Stomach smooth muscle (tissue), 2 donors: ENCODE measurements around the gene GTF2H3.
"Not testable (repeated sequence)": the region's sequence is repeated elsewhere in the genome, so short reads cannot be mapped to it uniquely, and the experiment has no call there.

Experiments
- H3K27ac ChIP-seq: one replicate; pipeline ENCODE4 v1.7.0; 2013; ENCODE audit warnings: mild to moderate bottlenecking, low read length, inconsistent platforms
- H3K27me3 ChIP-seq, 2 donors: one replicate each; pipeline ENCODE4 v1.7.0; 2013; ENCODE audit warnings: low read length in 2 of 2; ENCODE audit not compliant: insufficient read depth in 2 of 2, control insufficient read depth in 1 of 2
- H3K36me3 ChIP-seq, 2 donors: one replicate each; pipeline ENCODE4 v1.7.0; 2013; ENCODE audit warnings: low read length in 2 of 2; ENCODE audit not compliant: control insufficient read depth in 2 of 2, insufficient read depth in 2 of 2
- H3K4me1 ChIP-seq: one replicate; pipeline ENCODE4 v1.7.0; 2013; ENCODE audit warnings: low read length; ENCODE audit not compliant: control insufficient read depth, insufficient read depth
- H3K4me3 ChIP-seq, 2 donors: one replicate each; pipeline ENCODE4 v1.7.0; 2013; ENCODE audit warnings: low read length in 2 of 2
- H3K9ac ChIP-seq, 2 donors: one replicate each; pipeline ENCODE4 v1.7.0; 2013; ENCODE audit warnings: low read length in 2 of 2, mild to moderate bottlenecking in 1 of 2
- H3K9me3 ChIP-seq, 2 donors: one replicate each; pipeline ENCODE4 v1.7.0; 2013; ENCODE audit warnings: low read length in 2 of 2; ENCODE audit not compliant: control insufficient read depth in 2 of 2
- donor health status: healthy.
- donor health status: Pancreatic carcinoma.

GTF2H3 gene

DNA sequence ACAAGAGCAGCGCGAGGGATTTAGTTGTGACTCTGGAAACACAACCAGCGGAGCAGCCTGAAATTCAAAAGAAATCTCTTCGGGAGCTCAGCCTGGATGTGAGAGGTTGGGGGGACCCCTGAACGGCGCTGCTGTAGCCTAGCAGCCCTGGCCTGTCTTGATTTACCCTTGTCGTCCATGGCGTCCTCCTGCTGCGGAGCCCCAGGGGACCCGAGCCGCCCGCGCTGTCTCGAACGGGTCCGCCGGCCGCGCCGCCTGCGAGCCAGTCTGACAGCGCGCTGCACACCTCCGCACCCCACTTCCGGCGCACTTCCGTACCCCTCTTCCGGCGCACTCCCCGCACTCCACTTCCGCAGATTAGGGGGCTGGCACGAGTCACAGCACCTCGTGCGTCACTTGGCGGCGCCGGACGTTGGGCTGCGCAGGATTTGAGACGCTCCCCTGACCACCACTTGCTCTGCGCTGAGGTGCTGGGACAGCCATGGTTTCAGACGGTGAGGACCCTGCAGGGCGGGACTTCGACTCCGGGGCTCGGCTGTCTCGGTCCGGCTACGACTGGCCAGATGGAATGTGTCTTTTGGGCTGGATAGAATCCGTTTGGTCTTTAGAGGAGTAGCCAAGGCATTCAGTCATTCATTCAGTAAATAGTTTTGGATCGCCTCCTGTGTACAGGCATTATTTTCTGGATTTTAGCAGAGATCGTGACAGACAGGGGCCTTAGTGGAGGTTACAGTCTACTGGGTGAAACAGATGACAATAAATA lies at the start of gene GTF2H3, which contains the start of gene EIF2B1:
GTF2H3 (plus strand) TSS at position 451 of the 763 bp plus-strand sequence; CDS start at position 482, 31 bp downstream.
EIF2B1 (minus strand) TSS at position 308 of the 763 bp plus-strand sequence; CDS start at position 179, 129 bp downstream.
- no peaks in the 10 kb centered on the region for H3K9me3 ChIP-seq
- H3K27ac ChIP-seq = peak within 1 kb of the TSS; percentile 90
- H3K9ac ChIP-seq = peak within 1 kb of the TSS; percentile 96 to 99
- H3K4me3 ChIP-seq = peak within 1 kb of the TSS; percentile 95 to 97
- H3K36me3 ChIP-seq = peaks cover 16 to 24% of the 10 kb centered on the region in 2 donors
- no peaks in the 10 kb centered on the region for H3K27me3 ChIP-seq
- H3K4me1 ChIP-seq = peaks cover 14% of the 10 kb centered on the region

DNA sequence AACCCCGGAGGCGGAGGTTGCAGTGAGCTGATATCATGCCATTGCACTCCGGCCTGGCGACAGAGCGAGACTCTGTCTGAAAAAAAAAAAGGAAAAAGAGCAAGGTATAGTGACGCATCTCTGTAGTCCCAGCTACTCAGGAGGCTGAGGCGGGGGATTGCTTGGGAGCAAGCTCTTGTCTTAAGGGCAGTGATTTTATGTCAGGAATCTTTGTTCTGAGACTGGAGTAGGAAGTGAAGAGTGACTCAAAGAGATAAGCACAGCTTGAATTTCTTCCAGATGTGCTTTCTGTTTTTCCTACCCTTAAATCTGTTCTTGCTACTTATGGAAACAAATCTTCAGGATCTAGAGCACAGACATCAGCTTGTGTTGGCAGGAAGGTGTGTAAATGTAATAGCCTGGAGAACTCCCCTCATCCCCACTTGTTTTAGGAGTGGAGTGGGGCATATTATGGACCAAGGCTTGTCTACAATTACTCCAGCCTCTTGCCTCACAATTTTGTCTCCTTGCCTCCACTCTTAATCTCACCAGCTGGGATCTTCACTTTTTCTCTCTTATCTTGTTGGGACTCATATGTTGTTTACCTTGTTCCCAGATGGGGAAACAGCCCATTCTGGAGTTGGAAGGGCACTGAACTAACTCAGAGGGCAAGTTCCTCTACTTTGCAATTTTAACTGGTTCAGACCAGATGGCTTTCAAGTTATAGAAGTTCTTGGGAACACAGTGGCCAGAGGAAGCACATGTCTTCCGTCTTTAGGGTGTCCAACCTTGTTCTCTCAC lies 41.7 kb upstream of the GTF2H3 start:
- Histone ChIP-seq H3K4me1 (peaks cover 8% of the 10 kb centered on the region), H3K27ac (no peak overlapping the region), H3K36me3 (peaks cover 44 to 50% of the 10 kb centered on the region in 2 donors), H3K4me3 (no peak overlapping the region), H3K9me3 (no peaks in the 10 kb centered on the region), H3K9ac (no peak overlapping the region), H3K27me3 (no peaks in the 10 kb centered on the region)

DNA sequence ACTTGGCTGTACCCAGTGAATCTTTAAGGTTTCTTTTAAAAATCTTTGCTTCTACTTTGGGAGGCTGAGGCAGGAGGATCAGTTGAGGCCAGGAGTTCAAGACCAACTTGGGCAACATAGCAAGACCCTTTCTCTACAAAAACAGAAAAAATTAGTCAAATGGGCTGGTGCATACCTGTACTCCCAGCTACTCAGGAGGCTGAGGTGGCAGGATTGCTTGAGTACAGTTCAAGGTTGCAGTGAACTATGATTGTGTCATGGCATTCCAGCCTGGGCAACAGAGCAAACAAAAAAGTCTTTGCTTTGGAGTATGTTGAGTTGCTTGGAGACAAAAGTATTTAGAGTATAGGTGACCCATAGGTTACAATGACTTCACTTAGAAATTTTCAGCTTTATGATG lies 37.9 kb upstream of the GTF2H3 start:
- Histone ChIP-seq H3K9me3 (no peaks in the 10 kb centered on the region), H3K27me3 (no peaks in the 10 kb centered on the region), H3K4me3 (no peak overlapping the region), H3K36me3 (peaks cover 32 to 36% of the 10 kb centered on the region in 2 donors), H3K4me1 (peaks cover 1% of the 10 kb centered on the region), H3K9ac (no peak overlapping the region), H3K27ac (no peak overlapping the region)

- Histone ChIP-seq H3K36me3 (peaks cover 24 to 25% of the 10 kb centered on the region in 2 donors), H3K4me3 (no peak overlapping the region), H3K9ac (no peak overlapping the region), H3K9me3 (no peaks in the 10 kb centered on the region), H3K4me1 (peaks cover 10% of the 10 kb centered on the region), H3K27me3 (no peaks in the 10 kb centered on the region), H3K27ac (no peak overlapping the region)
Observed at GRCh38 chr12:123597100-123597499, 36.5 kb upstream of the GTF2H3 start.

DNA sequence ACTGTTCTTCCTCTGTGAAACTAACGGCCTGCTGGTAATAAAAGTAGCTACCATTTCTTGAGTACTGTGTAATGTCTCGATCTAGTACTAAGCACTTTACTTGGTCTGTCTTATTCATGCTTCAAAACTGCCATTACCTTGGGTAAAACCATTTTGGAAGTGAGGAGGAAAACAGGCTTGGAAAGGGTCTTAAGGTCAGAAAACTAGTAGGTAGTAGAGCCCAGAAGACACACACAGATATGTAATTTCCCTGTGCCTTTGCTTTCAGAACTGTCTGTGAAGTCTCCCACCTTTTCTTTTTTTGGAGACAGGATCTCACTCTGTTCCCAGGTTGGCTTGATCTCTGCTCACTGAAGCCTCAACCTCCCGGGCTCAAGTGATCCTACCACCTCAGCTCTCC lies 35.1 kb upstream of the GTF2H3 start:
- Histone ChIP-seq H3K4me3 (no peak overlapping the region), H3K9ac (no peak overlapping the region), H3K27me3 (no peaks in the 10 kb centered on the region), H3K4me1 (peaks cover 19% of the 10 kb centered on the region), H3K27ac (no peak overlapping the region), H3K9me3 (no peaks in the 10 kb centered on the region), H3K36me3 (peaks cover 19 to 21% of the 10 kb centered on the region in 2 donors)

- no peak overlapping the region for H3K4me3 ChIP-seq
- H3K9ac ChIP-seq = no peak overlapping the region
- H3K4me1 ChIP-seq = peaks cover 19% of the 10 kb centered on the region
- no peaks in the 10 kb centered on the region for H3K27me3 ChIP-seq
- H3K36me3 ChIP-seq = peaks cover 19% of the 10 kb centered on the region in 2 donors
- no peak overlapping the region for H3K27ac ChIP-seq
- H3K9me3 ChIP-seq = no peaks in the 10 kb centered on the region
Observed at GRCh38 chr12:123599310-123599709, 34.3 kb upstream of the GTF2H3 start.

DNA sequence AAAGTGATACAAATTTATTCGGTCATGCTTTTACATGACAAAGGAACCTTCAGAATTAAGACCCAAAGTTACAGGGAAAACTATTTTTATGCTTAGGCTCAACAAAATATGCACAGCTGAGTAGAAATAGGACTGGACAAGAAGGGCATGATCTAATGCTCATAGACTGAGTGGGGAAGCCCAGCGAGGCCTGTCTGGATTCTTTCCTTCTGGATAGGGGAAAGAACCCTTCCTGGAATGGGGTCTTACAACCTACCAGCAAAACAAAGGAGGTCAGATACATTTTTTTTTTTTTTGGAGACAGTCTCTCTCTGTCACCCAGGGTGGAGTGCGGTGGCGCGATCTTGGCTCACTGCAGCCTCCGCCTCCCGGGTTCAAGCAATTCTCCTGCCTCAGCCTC lies 33.9 kb upstream of the GTF2H3 start:
- H3K9me3 ChIP-seq = no peaks in the 10 kb centered on the region
- H3K9ac ChIP-seq = no peak overlapping the region
- H3K36me3 ChIP-seq = peaks cover 19% of the 10 kb centered on the region in 2 donors
- H3K4me1 ChIP-seq = peaks cover 19% of the 10 kb centered on the region
- no peaks in the 10 kb centered on the region for H3K27me3 ChIP-seq
- no peak overlapping the region for H3K4me3 ChIP-seq
- no peak overlapping the region for H3K27ac ChIP-seq

GRCh38 chr12:123601602-123602489 lies 31.8 kb upstream of the GTF2H3 start, which contains the start of gene DDX55:
TSS of gene DDX55 (plus strand) at chr12:123602099. CDS start at chr12:123602149, 50 bp downstream.
- no peaks in the 10 kb centered on the region for H3K9me3 ChIP-seq
- peaks cover 12 to 16% of the 10 kb centered on the region in 2 donors for H3K36me3 ChIP-seq
- H3K27me3 ChIP-seq = no peaks in the 10 kb centered on the region
- H3K4me3 ChIP-seq = peak within 1 kb of the TSS; percentile 95 to 100
- H3K9ac ChIP-seq = peak within 1 kb of the TSS; percentile 85
- peaks cover 19% of the 10 kb centered on the region for H3K4me1 ChIP-seq
- peak within 1 kb of the TSS; percentile 76 for H3K27ac ChIP-seq

DNA sequence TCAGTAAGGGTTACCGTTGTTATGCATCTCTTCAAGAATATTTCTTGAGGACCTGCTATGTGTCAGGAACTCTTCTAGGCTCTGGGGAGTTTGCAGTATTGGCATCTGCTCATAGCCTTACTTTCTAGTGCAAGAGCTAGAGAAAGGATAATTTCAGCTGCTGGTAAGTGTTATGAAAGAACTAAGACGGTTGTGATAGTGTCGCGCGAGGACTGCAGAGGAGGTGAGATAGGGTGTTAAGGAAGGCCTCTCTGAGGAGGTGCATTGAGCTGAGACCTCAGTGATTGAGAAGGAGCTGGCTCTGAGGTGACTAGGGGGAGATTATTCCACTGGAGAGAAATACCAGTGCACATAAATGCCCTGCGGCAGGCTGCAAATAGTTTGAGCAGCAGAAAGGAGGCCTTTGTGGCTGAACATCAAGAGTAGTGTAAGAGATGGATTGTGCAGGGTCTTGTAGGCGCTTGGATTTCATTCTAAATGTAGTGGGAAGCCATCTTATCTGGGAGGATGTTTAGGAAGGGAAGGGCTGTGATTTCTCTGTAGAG lies 30.9 kb upstream of the GTF2H3 start:
- no peaks in the 10 kb centered on the region for H3K27me3 ChIP-seq

GRCh38 chr12:123603495-123603894 lies 30.1 kb upstream of the GTF2H3 start:
- not testable (repeated sequence) for H3K27me3 ChIP-seq, H3K27ac ChIP-seq, H3K4me3 ChIP-seq

More for the DNA sequence above, 30.9 kb upstream of the GTF2H3 start:
- H3K36me3 ChIP-seq = peaks cover 10 to 18% of the 10 kb centered on the region in 2 donors
- peak overlapping the region; percentile 95 to 100 for H3K4me3 ChIP-seq
- H3K27ac ChIP-seq = peak overlapping the region; percentile 76
- H3K4me1 ChIP-seq = peaks cover 19% of the 10 kb centered on the region
- no peaks in the 10 kb centered on the region for H3K9me3 ChIP-seq
- peak overlapping the region; percentile 85 for H3K9ac ChIP-seq

More at GRCh38 chr12:123603495-123603894, 30.1 kb upstream of the GTF2H3 start:
- Histone ChIP-seq H3K36me3 (peaks cover 18 to 22% of the 10 kb centered on the region in 2 donors), H3K4me1 (peaks cover 19% of the 10 kb centered on the region)
- not testable (repeated sequence) for H3K9ac ChIP-seq, H3K9me3 ChIP-seq
